Measurements from ENCODE around the gene PDE8B. TPM values are rescaled to one million over a fixed set of nuclear protein-coding genes. Genes with fewer than 3 reads are reported as not detected.
A peak's percentile ranks its signal among the peaks of the same experiment; 100 is the strongest.

Gene PDE8B
- total RNA-seq, 1 experiment from 2014 or later, result 0.07 TPM

- Mint-ChIP-seq H3K27ac (no peak overlapping the region), H3K4me3 (no peak overlapping the region), H3K4me1 (peaks cover 0 to 2% of the 10 kb centered on the region in 2 experiments; a peak in 1 of 4 replicates), H3K36me3 (ENCODE audit: insufficient read depth in 1 of 3, low read depth in 3 of 3) (no peaks in the 10 kb centered on the region), H3K9me3 (no peaks in the 10 kb centered on the region), H3K27me3 (ENCODE audit: low read depth) (no peaks in the 10 kb centered on the region; the same call in 1 of the 2 replicates)
- Histone ChIP-seq H3K56ac (ENCODE audit: insufficient read length, low read depth, low read length) (no peak overlapping the region), H3K27me3 (ENCODE audit: insufficient read depth, low read length) (no peaks in the 10 kb centered on the region), H4K91ac (ENCODE audit: insufficient read length, low read depth, low read length) (no peak overlapping the region), H4K20me1 (ENCODE audit: control insufficient read depth, insufficient read depth, insufficient read length) (no peaks in the 10 kb centered on the region), H2AK5ac (ENCODE audit: insufficient read length, low read length) (no peak overlapping the region), H3K9me3 (ENCODE audit: control insufficient read depth, low read depth, low read length) (no peaks in the 10 kb centered on the region), H4K5ac (ENCODE audit: insufficient read length, low read depth, low read length) (no peak overlapping the region), H3K79me1 (ENCODE audit: insufficient read depth, low read depth, low read length, poor library complexity, severe bottlenecking) (no peaks in the 10 kb centered on the region), H2AFZ (ENCODE audit: low read length) (no peak overlapping the region), H3K23ac (ENCODE audit: insufficient read length, low read depth, low read length) (no peak overlapping the region), H3K4me1 (ENCODE audit: insufficient read depth, low read length) (no peaks in the 10 kb centered on the region), H3T11ph (ENCODE audit: low read length) (no peak overlapping the region), H2BK120ac (ENCODE audit: low read depth, low read length, poor library complexity, severe bottlenecking) (no peak overlapping the region), H3K23me2 (ENCODE audit: insufficient read length, low read depth, low read length, poor library complexity, severe bottlenecking) (no peaks in the 10 kb centered on the region), H3K18ac (ENCODE audit: insufficient read length, low read depth, low read length) (no peak overlapping the region), H3K4me2 (ENCODE audit: insufficient read depth, insufficient read length, low read length) (no peak overlapping the region), H2BK12ac (ENCODE audit: insufficient read length, low read depth, low read length) (no peak overlapping the region), H3K4ac (ENCODE audit: low read depth, low read length) (no peak overlapping the region), H3K14ac (ENCODE audit: insufficient read depth, low read length) (no peak overlapping the region), H3K9ac (ENCODE audit: extremely low read depth, insufficient read length, low read length) (no peak overlapping the region), H4K8ac (replicated peaks; ENCODE audit: insufficient read length, low read depth, low read length) (no peak overlapping the region), H2BK20ac (ENCODE audit: low read depth, low read length, poor library complexity, severe bottlenecking) (no peak overlapping the region), H2BK15ac (ENCODE audit: low read depth, low read length) (no peak overlapping the region), H3K79me2 (ENCODE audit: insufficient read depth, low read length) (no peaks in the 10 kb centered on the region), H2BK5ac (ENCODE audit: insufficient read length, low read length) (no peak overlapping the region), H3K27ac (ENCODE audit: insufficient read length, low read depth, low read length) (no peak overlapping the region)
- TF ChIP-seq CTCF (conservative IDR thresholded peaks at IDR 0.05), result peak; percentile 34; the same call in 2 of the 3 replicates
- WGBS (ENCODE audit: extremely low coverage, insufficient read length, low lambda C conversion rate), result no CpG with 5 or more reads among the region's 11 CpGs
- DNase-seq, result peak; percentile 48
Measured at GRCh38 chr5:77282337-77283027, 72.0 kb downstream of the PDE8B start.
